ENCODE results near the gene GPLD1. TPM values are rescaled to one million over a fixed set of nuclear protein-coding genes. Genes with fewer than 3 reads are reported as not detected.

Gene GPLD1
- total RNA-seq, 2 experiments from 2014 or later, result 0.59 to 0.66 TPM

- Histone ChIP-seq H3K9me3 (ENCODE audit: control insufficient read depth in 1 of 2, insufficient read depth in 1 of 2, low read length in 2 of 2) (peaks cover 0 to 8% of the 10 kb centered on the region in 2 experiments), H3K27ac (ENCODE audit: low read depth in 1 of 2, low read length in 2 of 2) (no peak overlapping the region), H3K27me3 (ENCODE audit: control insufficient read depth in 1 of 2, insufficient read depth in 2 of 2, low read length in 2 of 2) (peaks cover 13 to 16% of the 10 kb centered on the region in 2 experiments), H3K4me1 (ENCODE audit: insufficient read depth, low read length) (no peaks in the 10 kb centered on the region), H3K4me3 (ENCODE audit: low read length) (no peak overlapping the region), H3K36me3 (ENCODE audit: insufficient read depth, low read length) (no peaks in the 10 kb centered on the region)
- no peak for ATAC-seq (ENCODE audit: poor library complexity)
- POLR2A ChIA-PET, result no interaction called here
- DNase-seq, result no peak
- Mint-ChIP-seq H3K27ac (no peak overlapping the region), H3K4me1 (ENCODE audit: low read depth) (no peaks in the 10 kb centered on the region), H3K9me3 (no peaks in the 10 kb centered on the region), H3K27me3 (peaks cover 27% of the 10 kb centered on the region), H3K36me3 (ENCODE audit: low read depth) (no peaks in the 10 kb centered on the region), H3K4me3 (no peak overlapping the region)
- intact Hi-C loops (cut with DNase I, micrococcal nuclease), result loop anchor here in 1 of 2 experiments (2.0 kb wide), 1 partner anchor 35 kb away; the partner anchor contains the start of gene DCDC2
- no peak for TF ChIP-seq CTCF (IDR thresholded peaks at IDR 0.05)
- CTCF ChIA-PET, result no interaction called here
These were observed 95.2 kb downstream of the GPLD1 start for GRCh38 chr6:24394061-24394779.

DNA sequence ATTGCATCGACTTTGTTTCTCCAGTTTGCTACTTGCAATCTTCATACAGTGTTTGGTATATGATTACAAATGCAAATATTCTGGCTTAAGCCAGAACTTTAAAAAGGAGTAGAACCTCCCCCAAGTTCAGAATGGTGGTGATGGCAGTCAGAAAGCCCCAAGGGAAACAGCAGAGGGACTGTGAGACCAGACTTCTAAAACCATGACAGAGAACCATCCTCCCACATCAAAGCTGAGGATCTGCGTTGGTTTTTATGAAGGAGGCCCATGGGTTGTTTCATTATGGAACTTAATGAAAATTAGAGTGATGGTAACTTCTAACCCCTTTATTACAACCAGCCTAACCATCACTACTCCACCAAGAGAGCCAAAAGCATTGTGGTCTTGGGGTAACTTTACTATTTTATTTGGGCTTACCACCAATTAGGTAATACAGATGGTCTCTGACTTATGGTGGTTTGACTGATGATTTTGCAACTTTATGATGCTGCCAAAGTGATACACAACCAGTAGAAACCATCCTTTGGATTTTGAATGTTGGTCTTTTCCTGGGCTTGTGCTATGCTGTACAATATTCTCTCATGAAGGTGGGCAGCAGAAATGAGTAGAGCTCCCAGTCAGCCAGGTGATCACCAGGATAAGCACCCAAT, 97.5 kb downstream of the GPLD1 start:
- peaks cover 0 to 6% of the 10 kb centered on the region in 2 experiments for H3K9me3 ChIP-seq (ENCODE audit: control insufficient read depth in 1 of 2, insufficient read depth in 1 of 2, low read length in 2 of 2)
- CTCF ChIA-PET, result no interaction called here
- no peaks in the 10 kb centered on the region for H3K36me3 Mint-ChIP-seq (ENCODE audit: low read depth)
- H3K4me3 Mint-ChIP-seq, result no peak overlapping the region
- ATAC-seq (ENCODE audit: poor library complexity), result no peak
- TF ChIP-seq CTCF (IDR thresholded peaks at IDR 0.05), result no peak
- peaks cover 10 to 17% of the 10 kb centered on the region in 2 experiments for H3K27me3 ChIP-seq (ENCODE audit: control insufficient read depth in 1 of 2, insufficient read depth in 2 of 2, low read length in 2 of 2)
- no peaks in the 10 kb centered on the region for H3K4me1 ChIP-seq (ENCODE audit: insufficient read depth, low read length)
- POLR2A ChIA-PET, result no interaction called here
- H3K27ac ChIP-seq (ENCODE audit: low read depth in 1 of 2, low read length in 2 of 2), result no peak overlapping the region
- no peaks in the 10 kb centered on the region for H3K4me1 Mint-ChIP-seq (ENCODE audit: low read depth)
- no peaks in the 10 kb centered on the region for H3K36me3 ChIP-seq (ENCODE audit: insufficient read depth, low read length)
- H3K9me3 Mint-ChIP-seq, result no peaks in the 10 kb centered on the region
- intact Hi-C loops (cut with DNase I, micrococcal nuclease), result no loop called here
- no peak overlapping the region for H3K4me3 ChIP-seq (ENCODE audit: low read length)
- H3K27me3 Mint-ChIP-seq, result peaks cover 13% of the 10 kb centered on the region
- H3K27ac Mint-ChIP-seq, result no peak overlapping the region
- no peak for DNase-seq

- Histone ChIP-seq H3K4me1 (ENCODE audit: insufficient read depth, low read length) (no peaks in the 10 kb centered on the region), H3K36me3 (ENCODE audit: insufficient read depth, low read length) (no peaks in the 10 kb centered on the region), H3K9me3 (ENCODE audit: control insufficient read depth in 1 of 2, insufficient read depth in 1 of 2, low read length in 2 of 2) (no peaks in the 10 kb centered on the region), H3K27me3 (ENCODE audit: control insufficient read depth in 1 of 2, insufficient read depth in 2 of 2, low read length in 2 of 2) (peaks cover 3 to 14% of the 10 kb centered on the region in 2 experiments), H3K27ac (ENCODE audit: low read depth in 1 of 2, low read length in 2 of 2) (no peak overlapping the region), H3K4me3 (ENCODE audit: low read length) (no peak overlapping the region)
- DNase-seq (no peak), ATAC-seq (ENCODE audit: poor library complexity) (no peak)
- Mint-ChIP-seq H3K27ac (no peak overlapping the region), H3K4me1 (ENCODE audit: low read depth) (no peaks in the 10 kb centered on the region), H3K27me3 (peaks cover 9% of the 10 kb centered on the region), H3K36me3 (ENCODE audit: low read depth) (no peaks in the 10 kb centered on the region), H3K4me3 (no peak overlapping the region), H3K9me3 (no peaks in the 10 kb centered on the region)
- ChIA-PET CTCF (no interaction called here), POLR2A (no interaction called here)
- no peak for TF ChIP-seq CTCF (IDR thresholded peaks at IDR 0.05)
- intact Hi-C loops (cut with DNase I, micrococcal nuclease), result no loop called here
These were observed 98.2 kb downstream of the GPLD1 start for GRCh38 chr6:24391208-24391607.

All from CD4-positive, alpha-beta T cell (primary cell).